ENCODE data around the gene OSBPL6. TPM values are rescaled to one million over a fixed set of nuclear protein-coding genes. Genes with fewer than 3 reads are reported as not detected.

OSBPL6 gene
- total RNA-seq, 1 experiment from 2014 or later: 43.1 TPM

- Mint-ChIP-seq H3K27ac (ENCODE audit: low read depth, unreplicated experiment) (no peak overlapping the region), H3K27me3 (ENCODE audit: insufficient read depth, unreplicated experiment) (no peaks in the 10 kb centered on the region), H3K9me3 (ENCODE audit: unreplicated experiment) (no peaks in the 10 kb centered on the region), H3K4me3 (ENCODE audit: unreplicated experiment) (no peak overlapping the region), H3K36me3 (ENCODE audit: insufficient read depth, unreplicated experiment) (peaks cover 16% of the 10 kb centered on the region), H3K4me1 (ENCODE audit: insufficient read depth, unreplicated experiment) (peaks cover 18% of the 10 kb centered on the region)
- TF ChIP-seq CTCF (IDR thresholded peaks at IDR 0.05; ENCODE audit: unreplicated experiment): no peak
- no TSS peak for BruUV-seq (replicated peaks)
- intact Hi-C loops (cut with micrococcal nuclease): no loop called here
- CTCF ChIA-PET: interaction anchor here (0.7 to 1.2 kb wide), 2 partner anchors 29 to 192 kb away, joined by 3 to 5 read pairs; no protein-coding TSS in a partner anchor
- POLR2A ChIA-PET: interaction anchor here (0.6 to 0.7 kb wide), 2 partner anchors 35 to 132 kb away, joined by 3 read pairs; no protein-coding TSS in a partner anchor
- DNase-seq (ENCODE audit: unreplicated experiment): no peak
Measured at GRCh38 chr2:178366412-178366811, 172.1 kb downstream of the OSBPL6 start.

- Mint-ChIP-seq H3K9me3 (ENCODE audit: unreplicated experiment) (no peaks in the 10 kb centered on the region), H3K27me3 (ENCODE audit: insufficient read depth, unreplicated experiment) (no peaks in the 10 kb centered on the region), H3K36me3 (ENCODE audit: insufficient read depth, unreplicated experiment) (peaks cover 16% of the 10 kb centered on the region), H3K27ac (ENCODE audit: low read depth, unreplicated experiment) (no peak overlapping the region), H3K4me1 (ENCODE audit: insufficient read depth, unreplicated experiment) (peaks cover 18% of the 10 kb centered on the region), H3K4me3 (ENCODE audit: unreplicated experiment) (no peak overlapping the region)
- no peak for TF ChIP-seq CTCF (IDR thresholded peaks at IDR 0.05; ENCODE audit: unreplicated experiment)
- POLR2A ChIA-PET: interaction anchor here (0.7 to 1.0 kb wide), 2 partner anchors 111 to 158 kb away, joined by 3 to 4 read pairs; no protein-coding TSS in a partner anchor
- no peak for DNase-seq (ENCODE audit: unreplicated experiment)
- CTCF ChIA-PET: interaction anchor here (0.6 to 1.2 kb wide), 2 partner anchors 15 to 28 kb away, joined by 3 read pairs; no protein-coding TSS in a partner anchor
- intact Hi-C loops (cut with micrococcal nuclease): no loop called here
- BruUV-seq (replicated peaks): no TSS peak
Measured at GRCh38 chr2:178367344-178367743, 173.0 kb downstream of the OSBPL6 start.

GRCh38 chr2:178374865-178375264, 180.6 kb downstream of the OSBPL6 start:
- Mint-ChIP-seq H3K27me3 (ENCODE audit: insufficient read depth, unreplicated experiment) (no peaks in the 10 kb centered on the region), H3K27ac (ENCODE audit: low read depth, unreplicated experiment) (no peak overlapping the region), H3K36me3 (ENCODE audit: insufficient read depth, unreplicated experiment) (peaks cover 42% of the 10 kb centered on the region), H3K4me1 (ENCODE audit: insufficient read depth, unreplicated experiment) (no peaks in the 10 kb centered on the region), H3K9me3 (ENCODE audit: unreplicated experiment) (no peaks in the 10 kb centered on the region), H3K4me3 (ENCODE audit: unreplicated experiment) (no peak overlapping the region)
- intact Hi-C loops (cut with micrococcal nuclease): no loop called here
- no TSS peak for BruUV-seq (replicated peaks)
- CTCF ChIA-PET: interaction anchor here (0.6 to 1.2 kb wide), 4 partner anchors 15 to 264 kb away, joined by 3 to 4 read pairs (median 4); no protein-coding TSS in a partner anchor
- TF ChIP-seq CTCF (IDR thresholded peaks at IDR 0.05; ENCODE audit: unreplicated experiment): no peak
- DNase-seq (ENCODE audit: unreplicated experiment): no peak
- POLR2A ChIA-PET: interaction anchor here (2.1 kb wide), 1 partner anchor 11 kb away, joined by 7 read pairs; no protein-coding TSS in a partner anchor

GRCh38 chr2:178377046-178377445, 182.7 kb downstream of the OSBPL6 start:
- Mint-ChIP-seq H3K27me3 (ENCODE audit: insufficient read depth, unreplicated experiment) (no peaks in the 10 kb centered on the region), H3K4me3 (ENCODE audit: unreplicated experiment) (no peak overlapping the region), H3K9me3 (ENCODE audit: unreplicated experiment) (no peaks in the 10 kb centered on the region), H3K27ac (ENCODE audit: low read depth, unreplicated experiment) (no peak overlapping the region), H3K36me3 (ENCODE audit: insufficient read depth, unreplicated experiment) (peaks cover 48% of the 10 kb centered on the region), H3K4me1 (ENCODE audit: insufficient read depth, unreplicated experiment) (no peaks in the 10 kb centered on the region)
- no TSS peak for BruUV-seq (replicated peaks)
- POLR2A ChIA-PET: no interaction called here
- TF ChIP-seq CTCF (IDR thresholded peaks at IDR 0.05; ENCODE audit: unreplicated experiment): no peak
- DNase-seq (ENCODE audit: unreplicated experiment): no peak
- intact Hi-C loops (cut with micrococcal nuclease): no loop called here
- CTCF ChIA-PET: interaction anchor here (0.6 to 1.4 kb wide), 4 partner anchors 14 to 246 kb away, joined by 3 read pairs; no protein-coding TSS in a partner anchor

Data from MCF 10A (cell line).